ENCODE data around the gene IL1A. TPM values are rescaled to one million over a fixed set of nuclear protein-coding genes. Genes with fewer than 3 reads are reported as not detected.

Gene IL1A
- total RNA-seq, 1 donor from 2014 or later, result 1.9 TPM

DNA sequence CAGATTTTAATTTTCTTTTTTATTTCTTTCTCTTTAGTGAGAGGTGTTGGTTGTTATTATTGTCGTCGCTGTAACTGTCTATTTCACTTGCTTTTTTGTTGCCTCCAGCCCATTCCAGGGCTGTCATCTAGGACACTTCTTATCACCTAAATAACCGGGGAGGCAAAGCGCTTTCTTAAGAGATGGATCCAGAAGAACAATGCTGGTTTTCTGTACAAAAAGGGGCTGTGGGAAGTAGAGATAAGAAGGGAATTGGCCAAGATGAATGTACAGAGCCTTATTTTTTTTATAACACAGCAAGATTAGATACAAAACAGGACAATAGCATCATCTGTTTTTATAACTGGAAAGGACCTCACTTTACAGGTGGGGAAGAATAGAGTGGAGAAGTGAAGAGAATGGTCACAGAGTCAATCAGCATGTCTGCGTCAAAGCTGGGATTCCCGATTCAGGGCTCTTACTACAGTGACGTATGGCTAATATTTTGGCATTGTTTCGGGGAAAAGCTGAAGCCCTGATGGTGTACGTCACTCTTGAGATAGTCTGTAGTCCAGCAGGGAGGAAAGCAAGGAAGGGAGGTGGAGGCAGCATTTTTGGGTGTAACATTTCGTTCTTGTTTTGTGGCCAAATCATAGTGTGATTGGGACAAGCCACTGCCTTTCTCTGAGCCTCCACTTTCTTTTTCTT lies 29.1 kb upstream of the IL1A start:
- Histone ChIP-seq H3K4me3 (no peak overlapping the region), H3K4me1 (peaks cover 8% of the 10 kb centered on the region), H3K36me3 (no peaks in the 10 kb centered on the region), H3K9me3 (no peaks in the 10 kb centered on the region), H3K27ac (no peak overlapping the region), H3K27me3 (no peaks in the 10 kb centered on the region)
- TF ChIP-seq, protein P1, sequence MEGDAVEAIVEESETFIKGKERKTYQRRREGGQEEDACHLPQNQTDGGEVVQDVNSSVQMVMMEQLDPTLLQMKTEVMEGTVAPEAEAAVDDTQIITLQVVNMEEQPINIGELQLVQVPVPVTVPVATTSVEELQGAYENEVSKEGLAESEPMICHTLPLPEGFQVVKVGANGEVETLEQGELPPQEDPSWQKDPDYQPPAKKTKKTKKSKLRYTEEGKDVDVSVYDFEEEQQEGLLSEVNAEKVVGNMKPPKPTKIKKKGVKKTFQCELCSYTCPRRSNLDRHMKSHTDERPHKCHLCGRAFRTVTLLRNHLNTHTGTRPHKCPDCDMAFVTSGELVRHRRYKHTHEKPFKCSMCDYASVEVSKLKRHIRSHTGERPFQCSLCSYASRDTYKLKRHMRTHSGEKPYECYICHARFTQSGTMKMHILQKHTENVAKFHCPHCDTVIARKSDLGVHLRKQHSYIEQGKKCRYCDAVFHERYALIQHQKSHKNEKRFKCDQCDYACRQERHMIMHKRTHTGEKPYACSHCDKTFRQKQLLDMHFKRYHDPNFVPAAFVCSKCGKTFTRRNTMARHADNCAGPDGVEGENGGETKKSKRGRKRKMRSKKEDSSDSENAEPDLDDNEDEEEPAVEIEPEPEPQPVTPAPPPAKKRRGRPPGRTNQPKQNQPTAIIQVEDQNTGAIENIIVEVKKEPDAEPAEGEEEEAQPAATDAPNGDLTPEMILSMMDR (IDR thresholded peaks at IDR 0.05), result no peak
- ATAC-seq (no peak), DNase-seq (no peak)
- intact Hi-C loops (cut with DNase I), result no loop called here

DNA sequence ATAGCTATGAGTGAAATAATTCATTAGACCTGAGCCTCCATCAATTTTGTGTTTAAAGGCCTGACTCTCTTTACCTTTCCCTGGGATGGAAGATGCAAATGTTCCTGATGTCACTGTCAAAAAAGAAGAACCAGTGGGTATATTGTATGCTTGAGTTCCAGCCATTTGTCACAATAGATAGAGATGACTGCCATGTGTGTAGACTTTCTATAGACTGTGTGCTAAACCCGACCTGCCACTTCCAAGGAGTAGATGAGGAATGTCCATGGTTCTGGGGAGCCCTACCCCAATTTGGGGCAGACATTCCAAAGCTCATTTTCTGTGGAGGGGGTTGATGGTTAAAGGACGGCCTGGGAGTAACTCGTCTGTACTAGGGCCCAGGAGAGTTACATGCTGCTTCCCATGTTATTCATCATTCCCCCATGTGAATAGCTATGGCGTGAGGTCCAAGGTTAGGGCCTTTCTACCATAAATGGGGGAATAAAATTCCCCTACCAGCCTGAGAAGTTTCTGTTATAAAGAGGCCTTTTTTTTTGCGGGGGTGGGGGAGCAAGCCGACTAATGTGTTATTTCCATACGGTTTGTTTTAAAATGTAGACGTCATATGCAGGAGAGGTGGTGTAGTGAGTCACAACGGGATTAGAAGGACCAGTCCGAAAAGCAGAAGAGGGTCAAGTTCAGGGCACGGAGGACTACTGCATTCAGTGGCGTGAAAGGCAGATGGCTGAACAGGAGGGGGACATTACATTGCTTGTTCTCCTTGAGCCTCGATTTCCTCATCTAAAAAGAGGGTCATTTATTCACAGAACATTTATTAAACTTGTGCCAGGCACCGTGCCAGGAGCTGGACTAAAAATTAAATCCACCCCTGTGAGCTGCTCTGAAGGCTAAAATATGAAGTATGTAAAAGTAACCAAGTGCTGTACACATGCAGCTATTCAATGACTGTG lies 28.3 kb upstream of the IL1A start:
- no peak for DNase-seq

DNA sequence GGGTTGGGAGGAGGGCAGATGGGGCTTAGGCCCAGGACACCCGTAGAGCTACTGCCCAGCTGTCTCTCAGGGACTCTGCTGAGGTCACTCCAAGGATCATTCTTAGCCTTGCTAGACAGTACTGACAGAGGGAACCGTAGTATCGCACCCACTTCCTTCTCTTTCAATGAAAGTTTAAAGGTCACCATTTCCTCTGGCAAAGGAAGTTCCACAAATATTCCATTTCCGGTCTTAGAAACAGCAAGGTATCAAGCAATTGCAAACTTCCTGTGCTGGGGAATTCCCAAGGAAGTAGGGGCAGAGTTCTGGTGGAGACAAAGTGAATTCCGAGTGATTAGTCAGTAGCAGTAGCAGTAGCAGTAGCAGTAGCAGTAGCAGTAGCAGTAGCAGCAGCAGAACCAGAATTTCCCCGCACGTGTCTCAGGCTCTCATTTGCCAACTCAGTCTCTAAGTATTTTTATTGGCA lies 27.6 kb upstream of the IL1A start:
- Histone ChIP-seq H3K36me3 (no peaks in the 10 kb centered on the region), H3K27me3 (no peaks in the 10 kb centered on the region), H3K4me3 (no peak overlapping the region), H3K27ac (no peak overlapping the region), H3K4me1 (peaks cover 8% of the 10 kb centered on the region), H3K9me3 (peaks cover 7% of the 10 kb centered on the region)
- TF ChIP-seq, protein P1 (IDR thresholded peaks at IDR 0.05), result no peak
- DNase-seq (no peak), ATAC-seq (peak; percentile 84)
- intact Hi-C loops (cut with DNase I), result no loop called here

More for the DNA sequence above, 28.3 kb upstream of the IL1A start:
- Histone ChIP-seq H3K27ac (no peak overlapping the region), H3K36me3 (no peaks in the 10 kb centered on the region), H3K4me1 (peaks cover 8% of the 10 kb centered on the region), H3K9me3 (peaks cover under 1% of the 10 kb centered on the region), H3K4me3 (no peak overlapping the region), H3K27me3 (no peaks in the 10 kb centered on the region)
- TF ChIP-seq, protein P1 (IDR thresholded peaks at IDR 0.05), result no peak
- ATAC-seq, result no peak
- intact Hi-C loops (cut with DNase I), result no loop called here

DNA sequence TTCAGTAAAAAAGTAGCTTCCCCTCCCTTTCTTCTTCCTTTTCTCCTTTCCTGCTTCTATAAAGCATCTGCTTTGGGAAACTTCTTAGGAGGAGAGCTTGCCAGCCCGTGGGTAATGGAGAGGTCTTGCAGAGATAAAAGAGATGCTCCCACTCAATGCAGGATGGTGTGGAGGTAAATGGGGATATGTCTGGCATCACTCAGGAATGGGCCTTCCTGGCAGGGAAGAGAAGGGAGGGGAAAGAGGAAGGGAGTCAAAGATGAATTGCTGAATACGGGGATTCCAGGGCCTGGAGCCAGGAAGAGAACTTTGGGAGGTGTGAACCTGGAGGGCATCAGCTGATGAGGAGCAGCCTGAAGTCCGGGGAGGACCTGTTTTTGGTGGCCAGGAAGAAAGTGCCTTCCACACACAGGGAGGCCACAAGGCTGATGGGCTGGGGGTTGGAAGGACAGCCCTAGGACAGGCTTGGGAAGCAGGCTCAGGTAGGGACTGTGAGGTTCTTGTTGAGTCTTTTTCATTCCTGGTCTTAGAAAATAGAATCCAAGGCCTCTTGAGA lies 27.1 kb upstream of the IL1A start:
- H3K27me3 ChIP-seq, result no peaks in the 10 kb centered on the region
- H3K4me1 ChIP-seq, result peaks cover 8% of the 10 kb centered on the region
- H3K4me3 ChIP-seq, result no peak overlapping the region
- TF ChIP-seq, protein P1 (IDR thresholded peaks at IDR 0.05), result no peak
- H3K27ac ChIP-seq, result no peak overlapping the region
- intact Hi-C loops (cut with DNase I), result no loop called here
- DNase-seq, result no peak
- H3K36me3 ChIP-seq, result no peaks in the 10 kb centered on the region
- ATAC-seq, result no peak
- H3K9me3 ChIP-seq, result peaks cover 7% of the 10 kb centered on the region

DNA sequence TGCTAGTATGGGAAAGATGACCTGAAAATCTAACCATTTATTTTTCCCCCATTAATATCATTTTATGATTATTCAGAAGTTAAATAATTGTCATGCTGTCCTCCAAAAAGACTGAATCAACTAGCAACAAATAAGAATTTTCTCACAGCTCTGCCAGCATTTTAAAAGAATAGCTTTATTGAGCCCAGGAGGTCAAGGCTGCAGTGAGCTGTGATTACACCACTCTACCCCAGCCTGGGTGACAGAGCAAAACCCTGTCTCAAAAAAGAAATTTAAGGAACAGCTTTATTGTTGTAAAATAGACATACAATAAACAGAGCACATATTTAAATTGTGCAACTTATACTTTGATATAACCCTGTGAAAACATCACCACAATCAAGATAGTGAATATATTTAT lies 24.8 kb upstream of the IL1A start:
- DNase-seq, result no peak
- no peaks in the 10 kb centered on the region for H3K27me3 ChIP-seq
- H3K9me3 ChIP-seq, result peaks cover 7% of the 10 kb centered on the region
- H3K36me3 ChIP-seq, result no peaks in the 10 kb centered on the region
- ATAC-seq, result no peak
- H3K27ac ChIP-seq, result no peak overlapping the region
- TF ChIP-seq, protein P1 (IDR thresholded peaks at IDR 0.05), result no peak
- no peak overlapping the region for H3K4me3 ChIP-seq
- intact Hi-C loops (cut with DNase I), result no loop called here
- H3K4me1 ChIP-seq, result peaks cover 8% of the 10 kb centered on the region
